ENCODE measurements around the gene INCA1.

The INCA1 gene

GRCh38 chr17:4969551-4970173, 27.7 kb downstream of the INCA1 start:
- DNase-seq, result no peak

GRCh38 chr17:4969047-4969550, 28.2 kb downstream of the INCA1 start:
- DNase-seq, result no peak

- DNase-seq, result no peak
Measured at GRCh38 chr17:4968486-4969046, 28.8 kb downstream of the INCA1 start.

DNA sequence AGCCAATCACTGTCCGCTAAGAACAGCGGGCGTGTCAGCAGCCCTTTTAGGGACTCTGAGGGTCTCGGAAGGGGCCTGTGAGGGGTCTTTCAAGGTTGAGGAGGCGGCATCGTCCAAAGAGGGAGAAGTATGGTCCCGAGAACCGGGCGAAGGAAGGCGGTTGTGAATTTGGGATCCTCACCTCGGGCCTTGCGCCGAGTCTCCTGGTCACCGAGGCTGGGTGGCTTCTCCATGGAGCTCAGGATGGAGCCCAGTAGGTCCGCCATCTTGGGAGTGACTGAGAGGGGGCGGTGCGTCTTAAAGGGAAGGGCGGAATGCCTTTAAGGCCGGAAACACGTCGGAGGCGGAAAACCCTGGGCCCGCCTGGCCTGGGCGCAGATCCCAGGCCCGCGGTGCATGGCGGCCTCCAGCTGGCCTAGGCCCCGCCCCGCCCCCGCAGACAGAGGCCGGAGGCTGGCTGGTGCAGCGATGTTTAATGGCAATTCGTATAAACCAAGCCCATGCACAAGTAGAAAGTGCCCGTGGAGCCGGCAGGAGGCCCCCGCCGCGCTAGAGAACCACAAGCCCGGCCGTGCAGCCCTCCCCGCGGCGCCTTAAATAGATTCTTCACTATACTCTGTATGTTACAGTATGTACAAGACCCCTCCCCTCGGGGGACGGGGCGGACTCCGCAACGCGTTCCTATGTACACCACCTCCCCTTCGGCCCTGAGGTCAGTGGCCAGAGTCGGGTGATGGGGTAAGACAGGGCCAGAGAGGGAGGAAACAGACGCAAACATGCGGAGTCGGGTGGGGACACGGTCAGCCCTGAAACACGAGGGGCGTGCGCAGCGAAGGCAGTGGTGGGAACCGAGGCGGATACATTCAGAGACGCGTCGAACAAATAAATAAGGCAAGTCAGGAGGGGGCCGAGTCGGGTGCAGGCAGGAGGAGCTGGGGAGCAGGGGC, 29.5 kb downstream of the INCA1 start, which contains the start of gene SPAG7:
Gene SPAG7, minus strand, starts transcription at position 279 of the 947 bp plus-strand sequence. Its CDS starts 13 bp downstream, at position 266.
- DNase-seq, result peak; percentile 48

GRCh38 chr17:4966844-4967538, 30.3 kb downstream of the INCA1 start:
- DNase-seq, result peak; percentile 97

- DNase-seq, result no peak
Measured at GRCh38 chr17:4965311-4965986, 31.9 kb downstream of the INCA1 start.

DNA sequence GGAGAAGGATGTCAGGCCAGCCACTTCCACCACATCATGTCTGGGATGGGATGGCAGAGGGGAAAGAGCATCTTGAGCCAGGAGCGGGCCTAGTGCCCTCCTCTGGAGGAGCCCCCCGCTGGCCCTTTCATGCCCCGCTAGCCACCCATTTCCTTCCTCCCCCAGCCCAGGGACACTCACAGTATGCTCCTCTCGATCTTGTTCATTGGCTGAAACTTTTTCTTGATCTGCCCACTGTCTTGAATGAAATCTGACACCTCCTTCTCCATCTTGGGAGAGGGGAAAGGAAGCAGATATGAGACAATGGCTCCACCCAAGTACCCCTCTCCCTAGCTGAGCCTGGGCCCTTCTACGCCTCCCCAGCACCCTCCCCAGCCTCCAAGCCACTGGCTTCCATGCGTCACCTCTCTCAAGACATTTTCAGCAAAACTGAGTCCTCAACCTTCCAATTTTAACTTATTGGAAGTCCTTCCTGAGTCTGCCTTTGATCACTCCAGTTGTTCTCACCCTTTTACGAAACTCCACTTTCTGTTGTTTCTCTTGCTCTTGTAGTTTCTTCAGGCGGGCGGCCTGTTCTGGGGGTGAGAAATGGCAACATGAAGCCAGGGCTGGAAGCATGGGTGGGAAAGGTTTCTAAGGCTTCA, 36.9 kb downstream of the INCA1 start:
- DNase-seq, result no peak

DNA sequence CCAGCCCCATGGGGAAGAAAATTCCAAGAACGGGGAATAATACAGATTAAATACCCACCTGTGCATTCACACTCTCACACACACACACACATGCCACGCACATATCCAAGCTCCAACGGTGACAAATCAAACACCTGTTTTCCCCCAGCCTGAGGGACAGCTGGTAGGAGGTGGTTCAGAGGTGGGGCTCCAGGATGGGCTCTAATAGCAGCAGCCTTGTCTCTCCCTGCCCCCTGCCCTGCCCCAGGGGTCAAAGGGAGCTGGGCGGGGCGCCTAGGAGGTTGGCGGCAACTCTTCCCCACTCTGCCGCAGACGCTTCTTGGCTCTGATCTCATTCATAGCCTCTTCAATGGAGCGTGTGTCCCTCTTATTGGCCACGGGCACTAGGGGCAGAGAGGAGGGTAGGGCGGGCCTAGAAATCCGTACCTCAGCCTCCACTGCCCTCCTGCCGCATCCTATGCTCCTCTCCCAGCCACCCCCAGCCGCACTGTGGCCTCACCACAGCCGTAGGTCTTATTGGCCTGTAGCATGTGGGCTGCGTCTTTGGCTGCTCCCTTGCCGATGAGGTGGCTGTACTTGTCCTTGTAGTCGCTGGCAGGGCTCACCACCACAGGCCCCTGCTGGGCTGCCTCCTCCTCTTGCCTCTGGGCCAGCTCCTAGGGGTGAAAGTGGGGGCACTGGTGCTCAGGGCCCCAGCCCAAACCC, 37.9 kb downstream of the INCA1 start:
- no peak for DNase-seq

DNA sequence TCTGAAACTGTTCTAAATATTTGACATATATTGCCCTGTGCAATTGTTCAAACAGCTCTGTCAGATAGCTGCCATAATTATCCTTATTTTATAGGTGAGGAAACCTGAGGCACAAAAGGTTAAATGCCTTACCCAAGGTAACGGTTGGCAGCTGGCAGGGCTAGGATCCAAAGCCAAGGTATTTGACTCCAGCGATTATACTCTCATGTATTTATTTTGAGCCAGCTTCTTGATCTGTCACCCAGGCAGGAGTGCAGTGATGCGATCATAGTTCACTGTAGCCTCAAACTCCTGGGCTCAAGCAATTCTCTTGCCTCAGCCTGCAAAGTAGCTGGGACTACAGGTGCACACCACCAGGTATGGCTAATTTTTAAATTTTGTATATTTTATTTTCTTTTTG, 39.2 kb downstream of the INCA1 start:
- no peak for DNase-seq

- no peak for DNase-seq
Measured at GRCh38 chr17:4956493-4957061, 40.7 kb downstream of the INCA1 start.

DNA sequence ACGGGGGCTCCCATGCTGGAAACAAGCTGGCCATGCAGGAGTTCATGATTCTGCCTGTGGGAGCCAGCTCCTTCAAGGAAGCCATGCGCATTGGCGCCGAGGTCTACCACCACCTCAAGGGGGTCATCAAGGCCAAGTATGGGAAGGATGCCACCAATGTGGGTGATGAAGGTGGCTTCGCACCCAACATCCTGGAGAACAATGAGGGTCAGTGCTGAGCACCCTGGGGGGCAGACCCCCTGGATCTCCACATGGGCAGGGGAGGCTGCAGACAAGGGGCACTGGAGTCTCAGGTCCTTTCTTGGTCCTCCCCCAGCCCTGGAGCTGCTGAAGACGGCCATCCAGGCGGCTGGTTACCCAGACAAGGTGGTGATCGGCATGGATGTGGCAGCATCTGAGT, 42.2 kb downstream of the INCA1 start:
- no peak for DNase-seq

DNA sequence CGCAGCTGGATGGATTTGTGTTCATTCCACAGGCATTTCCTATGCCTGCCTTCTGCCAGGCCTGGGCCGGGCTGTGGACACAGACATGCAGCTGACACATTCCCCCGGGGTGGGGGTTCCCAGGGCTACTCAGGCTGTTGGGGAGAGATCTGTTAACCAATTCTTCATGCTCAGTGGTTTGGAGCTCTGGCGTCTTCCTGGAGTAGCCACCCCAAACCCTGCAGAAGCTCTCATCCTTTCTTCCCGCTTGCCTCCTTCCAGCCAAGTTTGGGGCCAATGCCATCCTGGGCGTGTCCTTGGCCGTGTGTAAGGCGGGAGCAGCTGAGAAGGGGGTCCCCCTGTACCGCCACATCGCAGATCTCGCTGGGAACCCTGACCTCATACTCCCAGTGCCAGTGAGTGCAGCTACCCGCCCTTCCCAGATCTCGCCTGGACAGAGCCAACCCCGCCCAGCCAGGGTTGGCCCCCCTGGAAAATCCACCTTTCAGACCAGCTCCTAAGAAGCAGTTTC, 43.8 kb downstream of the INCA1 start:
- DNase-seq, result no peak

GRCh38 chr17:4951486-4951885, 45.8 kb downstream of the INCA1 start:
- DNase-seq, result no peak

- no peak for DNase-seq
Measured at GRCh38 chr17:4950746-4951204, 46.5 kb downstream of the INCA1 start, which contains the start of gene ENO3. TSS of gene ENO3 (plus strand) at chr17:4951119. CDS start at chr17:4951830, 711 bp downstream.

DNA sequence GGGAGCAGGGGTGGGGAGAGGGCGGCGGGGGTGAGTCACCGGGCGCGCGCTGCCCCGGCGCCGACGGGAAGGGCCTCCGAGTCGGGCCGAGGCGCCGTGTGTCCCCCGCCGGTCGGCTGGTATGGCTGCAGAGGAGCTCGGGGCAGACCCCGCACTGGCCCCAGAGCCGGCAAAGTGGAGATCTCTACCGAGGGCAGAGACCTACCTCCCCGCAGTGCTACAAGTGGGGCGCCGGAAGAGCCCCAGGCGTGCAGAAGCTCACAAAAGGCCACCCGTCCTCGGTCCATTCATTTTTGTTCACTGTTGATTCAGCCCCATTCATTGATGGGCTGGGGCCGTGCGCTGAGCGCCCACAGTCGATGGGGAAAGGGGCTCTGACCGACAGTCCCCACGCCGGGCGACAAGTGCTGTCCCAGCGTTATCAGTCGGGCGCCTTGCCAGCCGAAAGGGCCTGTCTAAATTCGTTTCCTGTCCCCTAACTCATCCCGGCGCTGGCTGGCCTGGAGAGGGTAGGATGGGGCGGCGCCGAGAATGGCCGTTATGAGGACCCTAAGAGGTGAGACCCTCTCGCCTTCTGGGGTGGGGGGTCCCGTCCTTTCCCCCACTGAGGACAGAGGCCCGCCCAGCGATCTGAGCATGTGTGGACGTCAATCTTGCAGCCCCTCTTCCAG, 47.1 kb downstream of the INCA1 start:
- no peak for DNase-seq

GRCh38 chr17:4949321-4950074, 47.8 kb downstream of the INCA1 start:
- no peak for DNase-seq

DNA sequence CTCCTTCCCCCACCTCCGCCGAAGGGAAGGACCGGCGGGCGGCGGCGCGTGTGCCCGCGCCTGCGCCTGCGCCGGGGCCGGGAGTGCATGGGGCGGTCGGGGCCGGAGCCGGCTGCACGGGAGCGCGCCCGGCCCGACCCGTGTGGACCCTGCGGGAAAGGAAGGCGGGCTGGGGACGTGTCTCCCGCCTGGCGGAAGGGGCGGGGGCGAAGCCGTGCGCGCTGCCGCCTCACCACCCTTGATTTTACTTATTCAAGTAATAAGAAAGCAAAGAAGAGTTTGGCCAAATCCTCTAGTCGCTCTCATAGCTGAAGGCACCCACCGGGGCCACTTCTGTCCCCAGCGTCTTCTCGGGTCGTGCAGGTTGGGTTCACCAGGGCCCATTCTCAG, 48.4 kb downstream of the INCA1 start:
- DNase-seq, result peak; percentile 12

- DNase-seq, result peak; percentile 21
Measured at GRCh38 chr17:4948166-4948930, 49.0 kb downstream of the INCA1 start, which contains the start of gene PFN1. TSS of gene PFN1 (minus strand) at chr17:4948530. CDS start at chr17:4948394, 136 bp downstream.

All from NCI-H2081 treated with DMSO at 0.1 percent for 48 hours (cell line).